Left lung (tissue), 10 donors: Measurements from ENCODE around the gene ISG20. TPM values are rescaled to one million over a fixed set of nuclear protein-coding genes. Genes with fewer than 3 reads are reported as not detected.

Source experiments
- ATAC-seq: fragments of 200-7000 bp; cut with Tn5 transposase; one replicate; pipeline ENCODE4 v1.9.1; 2020; ENCODE audit warnings: moderate library complexity
- DNase-seq, 4 donors: peaks; one replicate each; pipeline ENCODE4 v3.0.0-alpha.2; 2013 to 2020
- H3K27ac ChIP-seq, 2 donors: fragments of 200-600 bp; sonication (generic) in 1 of 2; one replicate each; pipeline versions ENCODE4 v1.5.0 to v1.8.0; 2020 to 2021
- H3K27me3 ChIP-seq, 2 donors: fragments of 200-600 bp; sonication (generic) in 1 of 2; one replicate each; pipeline versions ENCODE4 v1.5.0 to v1.8.0; 2020 to 2021
- H3K36me3 ChIP-seq, 2 donors: fragments of 200-600 bp; sonication (generic) in 1 of 2; one replicate each; pipeline versions ENCODE4 v1.5.0 to v1.8.0; 2020 to 2021
- H3K4me1 ChIP-seq, 2 donors: fragments of 200-600 bp; one replicate each; pipeline ENCODE4 v1.8.0; 2021
- H3K4me3 ChIP-seq, 2 donors: fragments of 200-600 bp; sonication (generic) in 1 of 2; one replicate each; pipeline versions ENCODE4 v1.5.0 to v1.8.0; 2020 to 2021; ENCODE audit warnings: mild to moderate bottlenecking in 1 of 2
- H3K9me3 ChIP-seq, 2 donors: fragments of 200-600 bp; sonication (generic) in 1 of 2; one replicate each; pipeline versions ENCODE4 v1.5.0 to v1.8.0; 2020 to 2021
- CTCF ChIP-seq, 2 donors: fragments of 200-600 bp; sonication (generic) in 1 of 2; IDR thresholded peaks; one replicate each; pipeline versions ENCODE4 v1.5.0 to v1.8.0; 2021; ENCODE audit warnings: antibody characterized with exemption in 2 of 2
- intact Hi-C, 2 donors: fragments of 100-400 bp; cut with DNase I; formaldehyde crosslinking; loops; one replicate each; pipeline versions ENCODE4 v1.11.2 to v1.14.2; 2022
- polyA plus RNA-seq, 6 donors: library from polyadenylated mRNA; unstranded; fragments of 120-200 nt; gene quantifications; one replicate each; pipeline ENCODE4 v1.2.1, GENCODE V29; 2013; ENCODE audit not compliant: insufficient read length in 6 of 6
- total RNA-seq, 2 donors: library from RNA; stranded (reverse); fragmentation: NEBNext Ultra II Directional; extraction: Animal tissue kit (Norgen Biotek cat#: 25700); gene quantifications; one replicate each; pipeline ENCODE4 v1.2.1, GENCODE V29; 2021
- donor health status: DM: no; HTN: yes; CAD: no.
- donor health status: DM: no; HTN: no; CAD: no.

Gene ISG20
- total and polyA plus RNA-seq, 8 donors: 1.00 to 23.6 (median 1.4) TPM

GRCh38 chr15:88656760-88657221, 18.0 kb downstream of the ISG20 start:
- Histone ChIP-seq H3K27ac (no peak overlapping the region), H3K36me3 (peaks cover 0 to 10% of the 10 kb centered on the region in 2 donors), H3K9me3 (no peaks in the 10 kb centered on the region), H3K4me3 (no peak overlapping the region), H3K4me1 (peaks cover 0 to 4% of the 10 kb centered on the region in 2 donors), H3K27me3 (no peaks in the 10 kb centered on the region)
- intact Hi-C loops: no loop called here
- ATAC-seq (peak; percentile 12), DNase-seq (no peak)
- no peak for TF ChIP-seq CTCF (IDR thresholded peaks at IDR 0.05)

GRCh38 chr15:88657326-88658069, 18.7 kb downstream of the ISG20 start:
- peak; percentile 39 to 50 for TF ChIP-seq CTCF (IDR thresholded peaks at IDR 0.05)
- ATAC-seq (peak; percentile 64), DNase-seq (peak in 1 of 4 donors; percentile 17)
- Histone ChIP-seq H3K9me3 (no peaks in the 10 kb centered on the region), H3K36me3 (peaks cover 0 to 10% of the 10 kb centered on the region in 2 donors), H3K27me3 (no peaks in the 10 kb centered on the region), H3K4me1 (peaks cover 0 to 4% of the 10 kb centered on the region in 2 donors), H3K27ac (no peak overlapping the region), H3K4me3 (no peak overlapping the region)
- intact Hi-C loops: no loop called here

GRCh38 chr15:88658070-88658965, 19.5 kb downstream of the ISG20 start:
- Histone ChIP-seq H3K4me3 (no peak overlapping the region), H3K9me3 (no peaks in the 10 kb centered on the region), H3K27ac (no peak overlapping the region), H3K27me3 (no peaks in the 10 kb centered on the region), H3K36me3 (peaks cover 0 to 7% of the 10 kb centered on the region in 2 donors), H3K4me1 (peaks cover 0 to 4% of the 10 kb centered on the region in 2 donors)
- ATAC-seq (no peak), DNase-seq (no peak)
- intact Hi-C loops: no loop called here
- TF ChIP-seq CTCF (IDR thresholded peaks at IDR 0.05): no peak

- no peak for TF ChIP-seq CTCF (IDR thresholded peaks at IDR 0.05)
- no peak for DNase-seq
- no peak overlapping the region for H3K4me3 ChIP-seq
- intact Hi-C loops: no loop called here
- H3K27me3 ChIP-seq: no peaks in the 10 kb centered on the region
- peak; percentile 32 for ATAC-seq
- no peaks in the 10 kb centered on the region for H3K9me3 ChIP-seq
- peaks cover 0 to 4% of the 10 kb centered on the region in 2 donors for H3K4me1 ChIP-seq
- peaks cover 0 to 4% of the 10 kb centered on the region in 2 donors for H3K36me3 ChIP-seq
- peak overlapping the region in 1 of 2 donors; percentile 37 for H3K27ac ChIP-seq
Measured at GRCh38 chr15:88658972-88659931, 20.4 kb downstream of the ISG20 start.
